H7 (cell line): ENCODE measurements around the gene C16orf87. TPM values are rescaled to one million over a fixed set of nuclear protein-coding genes. Genes with fewer than 3 reads are reported as not detected.
"Not testable (repeated sequence)": the region's sequence is repeated elsewhere in the genome, so short reads cannot be mapped to it uniquely, and the experiment has no call there.

ENCODE experiments used
- DNase-seq: peaks from one replicate; pipeline ENCODE4 v3.0.0; 2012
- H3K27me3 ChIP-seq: 2 replicates; pipeline ENCODE4 v1.6.0; 2011; ENCODE audit warnings: mild to moderate bottlenecking, low read length; ENCODE audit not compliant: control insufficient read depth, insufficient read depth
- H3K36me3 ChIP-seq: replicated peaks from 2 replicates; pipeline ENCODE4 v1.5.1; 2011; ENCODE audit warnings: low read length; ENCODE audit not compliant: control insufficient read depth, insufficient read depth
- H3K4me3 ChIP-seq: 2 replicates; pipeline ENCODE4 v1.5.1; 2011; ENCODE audit warnings: low read depth, mild to moderate bottlenecking, control low read depth, low read length, moderate library complexity; ENCODE audit not compliant: insufficient read depth
- total RNA-seq: library from RNA; depleted of rRNA; stranded (reverse); fragments of >200 nt; shearing (Covaris generic); gene quantifications from 2 replicates; pipeline ENCODE4 v1.2.3, GENCODE V29; 2014; rRNA removed

The C16orf87 gene
- total RNA-seq, result 18.8 and 22.5 TPM in 2 replicates

GRCh38 chr16:46830902-46831647 lies at the start of gene C16orf87:
TSS of gene C16orf87 (minus strand) at chr16:46831180. CDS start at chr16:46831149, 31 bp downstream.
- Histone ChIP-seq H3K4me3 (peak within 1 kb of the TSS; percentile 89), H3K36me3 (no peaks in the 10 kb centered on the region), H3K27me3 (no peaks in the 10 kb centered on the region)
- DNase-seq, result peak; percentile 97

DNA sequence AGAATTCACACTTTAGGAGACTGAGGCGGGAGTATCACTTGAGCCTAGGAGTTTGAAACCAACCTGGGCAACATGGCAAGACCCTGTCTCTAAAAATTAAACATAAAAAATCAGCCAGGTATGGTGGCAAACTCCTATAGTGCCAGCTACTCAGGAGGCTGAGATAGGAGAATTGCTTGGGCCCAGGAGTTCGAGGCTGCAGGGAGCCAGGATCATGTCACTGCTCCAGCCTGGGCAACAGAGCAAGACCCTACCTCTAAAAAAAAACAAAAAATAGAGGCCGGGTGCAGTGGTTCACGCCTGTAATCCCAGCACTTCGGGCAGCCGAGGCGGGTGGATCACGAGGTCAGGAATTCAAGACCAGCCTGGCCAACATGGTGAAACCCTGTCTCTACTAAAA lies 44.3 kb upstream of the C16orf87 start:
- no peaks in the 10 kb centered on the region for H3K27me3 ChIP-seq
- H3K4me3 ChIP-seq, result no peak overlapping the region
- no peaks in the 10 kb centered on the region for H3K36me3 ChIP-seq
- no peak for DNase-seq

- Histone ChIP-seq H3K4me3 (no peak overlapping the region), H3K36me3 (no peaks in the 10 kb centered on the region), H3K27me3 (no peaks in the 10 kb centered on the region)
- DNase-seq, result no peak
These were observed 42.2 kb upstream of the C16orf87 start for GRCh38 chr16:46873201-46873600.

- no peak for DNase-seq
- Histone ChIP-seq H3K36me3 (no peaks in the 10 kb centered on the region), H3K4me3 (no peak overlapping the region), H3K27me3 (no peaks in the 10 kb centered on the region)
These were observed 40.6 kb upstream of the C16orf87 start for GRCh38 chr16:46871597-46871996.

GRCh38 chr16:46868891-46869290 lies 37.9 kb upstream of the C16orf87 start:
- H3K4me3 ChIP-seq, DNase-seq, H3K27me3 ChIP-seq, H3K36me3 ChIP-seq: not testable (repeated sequence)

DNA sequence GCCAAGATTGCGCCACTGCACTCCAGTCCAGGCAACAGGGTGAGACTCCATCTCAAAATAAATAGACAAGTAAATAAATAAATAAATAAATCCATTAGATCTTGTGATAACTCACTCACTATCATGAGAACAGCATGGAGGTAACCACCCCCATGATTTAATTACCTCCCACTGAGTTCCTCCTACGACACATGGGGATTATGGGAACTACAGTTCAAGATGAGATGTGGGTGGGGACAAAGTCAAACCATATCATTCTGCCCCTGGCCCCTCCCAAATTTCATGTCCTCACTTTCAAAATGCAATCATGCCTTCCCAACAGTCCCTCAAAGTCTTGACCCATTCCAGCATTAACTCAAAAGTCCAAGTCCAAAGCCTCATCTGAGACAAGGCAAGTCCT lies 36.5 kb upstream of the C16orf87 start:
- H3K4me3 ChIP-seq, DNase-seq, H3K27me3 ChIP-seq, H3K36me3 ChIP-seq: not testable (repeated sequence)

- Histone ChIP-seq H3K4me3 (no peak overlapping the region), H3K36me3 (no peaks in the 10 kb centered on the region), H3K27me3 (no peaks in the 10 kb centered on the region)
- no peak for DNase-seq
These were observed 35.3 kb upstream of the C16orf87 start for GRCh38 chr16:46866286-46866685.

DNA sequence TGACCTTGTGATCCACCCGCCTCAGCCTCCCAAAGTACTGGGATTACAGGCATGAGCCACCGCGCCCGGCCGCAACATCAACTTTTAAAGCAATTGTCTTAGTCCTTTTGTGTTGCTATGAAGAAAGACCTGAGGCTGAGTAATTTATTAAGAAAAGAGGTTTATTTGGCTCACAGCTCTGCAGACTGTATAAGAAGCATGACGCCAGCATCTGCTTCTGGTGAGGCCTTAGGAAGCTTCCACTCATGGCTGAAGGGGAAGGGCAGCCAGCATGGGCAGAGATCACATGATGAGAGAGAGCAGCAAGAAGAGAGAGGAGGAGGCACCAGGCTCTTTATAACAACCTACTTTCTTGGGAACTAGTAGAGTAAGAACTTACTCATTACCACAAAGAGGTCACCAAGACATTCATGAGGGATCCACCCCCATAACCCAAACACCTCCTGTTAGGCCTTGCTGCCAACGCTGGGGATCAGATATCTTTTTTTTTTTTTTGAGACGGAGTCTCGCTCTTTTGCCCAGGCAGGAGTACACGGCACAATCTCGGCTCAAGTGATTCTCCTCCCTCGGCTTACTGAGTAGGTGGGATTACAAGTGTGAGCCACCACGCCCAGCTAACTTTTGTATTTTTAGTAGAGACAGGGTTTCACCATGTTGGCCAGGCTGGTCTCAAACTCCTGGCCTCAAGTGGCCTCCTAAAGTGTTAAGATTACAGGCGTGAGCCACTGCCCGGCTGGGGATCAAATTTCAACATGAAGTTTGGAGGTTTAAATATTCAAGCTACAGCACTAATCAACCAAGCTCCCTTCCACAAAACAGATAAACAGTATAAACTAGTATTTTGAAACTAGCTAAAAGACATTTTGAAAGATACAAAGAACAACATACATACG lies 31.8 kb upstream of the C16orf87 start:
- no peaks in the 10 kb centered on the region for H3K36me3 ChIP-seq
- no peaks in the 10 kb centered on the region for H3K27me3 ChIP-seq
- H3K4me3 ChIP-seq, result no peak overlapping the region
- DNase-seq, result no peak

GRCh38 chr16:46859719-46860152 lies 28.8 kb upstream of the C16orf87 start:
- DNase-seq, result no peak
- Histone ChIP-seq H3K4me3 (no peak overlapping the region), H3K27me3 (no peaks in the 10 kb centered on the region), H3K36me3 (no peaks in the 10 kb centered on the region)

DNA sequence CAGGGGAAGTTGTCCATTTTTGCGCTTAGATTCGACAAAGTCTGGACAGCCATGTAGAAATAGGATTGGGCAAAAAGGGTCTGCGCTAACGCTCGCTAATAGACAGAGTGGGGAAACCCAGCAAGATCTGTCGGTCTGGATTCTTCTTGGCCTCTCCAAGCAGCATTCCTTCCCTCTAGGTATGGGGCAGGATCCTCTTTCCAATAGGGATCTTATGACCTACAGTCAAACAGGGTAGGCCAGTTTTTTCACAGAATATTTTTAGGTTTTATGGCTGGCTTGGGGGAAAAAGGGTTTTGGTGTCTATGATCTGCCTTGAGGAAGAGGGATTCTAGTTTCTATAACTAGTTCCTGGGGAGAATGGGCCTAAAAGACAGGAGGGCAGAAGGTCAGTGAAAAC lies 27.2 kb upstream of the C16orf87 start:
- no peak for DNase-seq
- no peaks in the 10 kb centered on the region for H3K36me3 ChIP-seq

DNA sequence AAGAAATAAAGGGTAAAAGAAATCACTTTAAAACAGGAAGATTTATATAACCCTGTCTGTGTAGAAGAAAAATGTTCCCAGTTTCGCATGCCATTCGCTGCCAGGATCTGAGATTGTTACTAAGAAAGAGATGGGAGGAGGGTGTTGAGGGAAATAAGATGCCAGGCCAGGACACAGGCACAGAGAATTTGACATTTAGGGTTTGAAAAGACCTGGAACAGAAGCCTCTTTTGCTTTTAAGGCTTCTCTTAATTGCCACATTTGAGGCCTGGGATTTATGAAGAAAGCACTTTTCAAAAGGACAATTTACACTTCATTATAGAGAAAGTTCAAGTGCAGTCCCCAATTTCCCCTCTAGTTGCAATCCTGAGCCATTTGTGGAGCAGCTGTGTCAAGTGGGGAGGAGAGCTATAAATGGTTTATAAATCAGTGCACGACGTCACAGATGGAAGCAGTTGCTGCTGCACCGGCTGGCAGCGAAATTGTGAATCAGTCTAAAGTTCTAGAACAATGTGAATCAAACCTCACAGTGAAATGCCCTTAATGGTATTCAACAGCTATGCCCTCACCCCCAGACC lies 26.5 kb upstream of the C16orf87 start:
- peak; percentile 40 for DNase-seq
- H3K27me3 ChIP-seq, result no peaks in the 10 kb centered on the region
- H3K4me3 ChIP-seq, result no peak overlapping the region
- no peaks in the 10 kb centered on the region for H3K36me3 ChIP-seq

More for the DNA sequence above, 27.2 kb upstream of the C16orf87 start:
- Histone ChIP-seq H3K4me3 (no peak overlapping the region), H3K27me3 (no peaks in the 10 kb centered on the region)

DNA sequence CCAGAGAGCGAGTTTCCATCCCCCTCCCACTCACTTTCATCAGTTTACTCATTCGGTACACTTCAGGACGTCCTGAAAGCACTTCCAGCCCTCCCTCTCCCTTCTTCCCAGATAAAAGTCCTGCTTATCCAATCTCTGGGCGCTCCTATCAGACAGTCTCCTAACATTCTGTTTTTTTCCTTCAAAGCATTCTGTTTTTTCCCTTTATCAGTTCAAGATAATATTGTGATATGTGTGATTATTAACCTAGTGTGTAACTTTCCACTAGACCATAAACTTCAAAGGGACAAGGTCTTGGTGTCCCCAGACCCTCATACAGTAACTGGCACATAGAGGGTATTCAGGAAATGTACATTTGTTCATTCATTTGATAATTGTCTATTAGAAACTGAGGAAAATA lies 24.4 kb upstream of the C16orf87 start:
- no peak overlapping the region for H3K4me3 ChIP-seq
- no peaks in the 10 kb centered on the region for H3K27me3 ChIP-seq
- DNase-seq, result no peak
- H3K36me3 ChIP-seq, result no peaks in the 10 kb centered on the region

GRCh38 chr16:46854846-46855245 lies 23.9 kb upstream of the C16orf87 start:
- DNase-seq, result no peak
- Histone ChIP-seq H3K27me3 (no peaks in the 10 kb centered on the region), H3K36me3 (no peaks in the 10 kb centered on the region), H3K4me3 (no peak overlapping the region)

DNA sequence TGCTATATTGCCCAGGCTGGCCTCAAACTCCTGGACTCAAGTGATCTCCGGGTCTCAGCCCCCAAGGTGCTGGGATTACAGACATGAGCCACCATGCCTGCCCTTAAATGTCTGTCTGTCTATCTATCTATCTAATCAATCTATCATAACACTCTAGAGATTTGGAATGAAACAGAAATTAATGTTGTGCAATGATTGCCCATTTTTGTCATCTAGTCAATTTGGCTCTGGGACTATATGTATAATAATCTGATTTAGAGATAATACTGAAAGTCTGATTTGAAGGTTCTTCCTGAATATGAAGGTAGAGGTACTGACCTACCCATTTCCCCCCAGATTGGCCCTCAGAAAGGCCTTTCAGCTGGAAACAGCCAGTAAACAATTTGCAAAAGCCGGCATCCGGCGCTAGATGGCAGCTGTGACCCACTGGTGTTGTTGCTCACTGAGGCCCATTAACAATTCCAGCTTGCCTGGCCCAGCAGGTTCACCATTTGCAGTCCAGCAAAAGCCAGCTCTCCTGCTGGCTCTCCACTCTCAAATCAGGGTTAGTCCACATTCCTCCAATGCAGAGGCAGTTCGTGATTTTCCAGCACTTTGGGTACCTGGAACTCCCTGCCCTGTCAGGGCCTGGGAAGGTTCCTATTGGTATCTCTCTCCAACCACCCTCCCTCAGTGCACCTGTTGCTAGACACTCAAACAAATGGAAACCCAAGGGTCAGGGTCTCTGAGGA lies 22.9 kb upstream of the C16orf87 start:
- no peaks in the 10 kb centered on the region for H3K27me3 ChIP-seq
- H3K4me3 ChIP-seq, result no peak overlapping the region
- peak; percentile 84 for DNase-seq
- H3K36me3 ChIP-seq, result no peaks in the 10 kb centered on the region
